Natural killer cell (primary cell): ENCODE results near the gene FAM210A. TPM values are rescaled to one million over a fixed set of nuclear protein-coding genes. Genes with fewer than 3 reads are reported as not detected.

Source experiments
- ATAC-seq, 3 donors: fragments of 150-1000 bp in 2 of 3; fragments of 200-7000 bp in 1 of 3; cut with Tn5 transposase; 1 replicate in 1 of 3; 2 replicates in 2 of 3; pipeline ENCODE4 v1.10.0; 2021; ENCODE audit warnings: mild to moderate bottlenecking in 2 of 3, moderate library complexity in 2 of 3
- DNase-seq, 2 donors: peaks; one replicate each; pipeline versions ENCODE4 v3.0.0 to v3.0.0-alpha.2; 2013 to 2021; ENCODE audit warnings: mixed read lengths in 1 of 2
- H3K27ac ChIP-seq: one replicate; pipeline ENCODE4 v1.5.1; 2013; ENCODE audit warnings: mild to moderate bottlenecking, low read length
- H3K27me3 ChIP-seq: one replicate; pipeline ENCODE4 v1.6.1; 2013; ENCODE audit warnings: low read length; ENCODE audit not compliant: control insufficient read depth, insufficient read depth
- H3K36me3 ChIP-seq: one replicate; pipeline ENCODE4 v1.6.1; 2013; ENCODE audit warnings: low read length; ENCODE audit not compliant: control insufficient read depth, insufficient read depth
- H3K4me1 ChIP-seq: one replicate; pipeline ENCODE4 v1.6.1; 2013; ENCODE audit warnings: low read length; ENCODE audit not compliant: control insufficient read depth, insufficient read depth
- H3K4me3 ChIP-seq: one replicate; pipeline ENCODE4 v1.5.1; 2013; ENCODE audit warnings: low read length
- H3K9me3 ChIP-seq: one replicate; pipeline ENCODE4 v1.6.1; 2013; ENCODE audit warnings: low read length; ENCODE audit not compliant: control insufficient read depth, insufficient read depth
- H3K27ac Mint-ChIP-seq, 2 donors: one replicate each; pipeline ENCODE4 v1.8.0; 2022; ENCODE audit warnings: mild to moderate bottlenecking in 2 of 2, mixed read lengths in 2 of 2, moderate library complexity in 1 of 2
- H3K27me3 Mint-ChIP-seq, 2 donors: one replicate each; pipeline ENCODE4 v1.8.0; 2022; ENCODE audit warnings: low read depth in 2 of 2, mixed read lengths in 2 of 2
- H3K36me3 Mint-ChIP-seq: one replicate; pipeline ENCODE4 v1.8.0; 2022; ENCODE audit warnings: mixed read lengths
- H3K4me1 Mint-ChIP-seq, 2 donors: one replicate each; pipeline ENCODE4 v1.8.0; 2022; ENCODE audit warnings: mixed read lengths in 2 of 2
- H3K4me3 Mint-ChIP-seq: one replicate; pipeline ENCODE4 v1.8.0; 2022; ENCODE audit warnings: mild to moderate bottlenecking, moderate library complexity, mixed read lengths
- H3K9me3 Mint-ChIP-seq, 2 donors: one replicate each; pipeline ENCODE4 v1.8.0; 2022; ENCODE audit warnings: mixed read lengths in 2 of 2
- WGBS: methylation state at CpG from one replicate; pipeline ENCODE4 v1.1.7; 2013; ENCODE audit warnings: missing lambda C conversion rate; ENCODE audit not compliant: insufficient coverage; 5-methylcytosine and 5-hydroxymethylcytosine counted together
- intact Hi-C: fragments of 100-400 bp; cut with micrococcal nuclease; formaldehyde crosslinking; loops from one replicate; pipeline ENCODE4 v1.14.2; 2022
- total RNA-seq, 4 donors: library from RNA; stranded (reverse); fragments of 120-200 nt in 1 of 4; gene quantifications; one replicate each; pipeline versions ENCODE4 v1.2.3 to v1.2.4, GENCODE V29; 2013 to 2022
- TF ChIP-seq, protein P1 (sequence below): fragments of 200-600 bp; IDR thresholded peaks from one replicate; pipeline ENCODE4 v1.8.0; 2022; ENCODE audit warnings: antibody characterized with exemption

Gene FAM210A
- total RNA-seq, 3 donors from 2014 or later (not counting 1 experiment from before 2014, with no cell fraction given), result 5.4 to 11.2 (median 9.2) TPM

DNA sequence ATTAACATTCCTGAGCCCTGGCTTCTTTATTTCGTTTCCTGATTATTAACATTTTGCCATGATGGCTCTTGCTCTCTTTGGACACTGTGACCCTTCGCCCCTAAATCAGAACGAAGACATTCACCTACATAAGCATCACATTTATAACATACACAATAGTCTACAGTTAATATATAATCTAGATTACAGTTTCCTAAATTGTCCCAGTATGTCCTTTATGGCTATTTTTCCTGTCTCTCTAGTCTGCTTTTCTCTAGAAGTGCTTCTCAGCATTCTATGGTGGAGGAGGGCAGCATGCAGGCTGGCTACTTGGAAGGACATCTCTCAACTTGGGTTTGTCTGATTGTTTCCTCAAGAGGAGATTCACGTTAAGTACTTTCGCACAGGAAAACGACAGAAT, 49.9 kb downstream of the FAM210A start:
- DNase-seq (no peak), ATAC-seq (no peak)
- Mint-ChIP-seq H3K27ac (no peak overlapping the region), H3K27me3 (no peaks in the 10 kb centered on the region), H3K4me1 (peaks cover 0 to 7% of the 10 kb centered on the region in 2 donors), H3K4me3 (no peak overlapping the region), H3K36me3 (no peaks in the 10 kb centered on the region), H3K9me3 (no peaks in the 10 kb centered on the region)
- intact Hi-C loops, result no loop called here
- WGBS, result 94% methylated on average over 6 of the region's 6 CpGs
- no peak overlapping the region for H3K27ac ChIP-seq
- peaks cover under 1% of the 10 kb centered on the region for H3K36me3 ChIP-seq
- H3K4me1 ChIP-seq, result no peaks in the 10 kb centered on the region
- no peaks in the 10 kb centered on the region for H3K9me3 ChIP-seq
- H3K4me3 ChIP-seq, result no peak overlapping the region
- no peaks in the 10 kb centered on the region for H3K27me3 ChIP-seq
- TF ChIP-seq, protein P1, sequence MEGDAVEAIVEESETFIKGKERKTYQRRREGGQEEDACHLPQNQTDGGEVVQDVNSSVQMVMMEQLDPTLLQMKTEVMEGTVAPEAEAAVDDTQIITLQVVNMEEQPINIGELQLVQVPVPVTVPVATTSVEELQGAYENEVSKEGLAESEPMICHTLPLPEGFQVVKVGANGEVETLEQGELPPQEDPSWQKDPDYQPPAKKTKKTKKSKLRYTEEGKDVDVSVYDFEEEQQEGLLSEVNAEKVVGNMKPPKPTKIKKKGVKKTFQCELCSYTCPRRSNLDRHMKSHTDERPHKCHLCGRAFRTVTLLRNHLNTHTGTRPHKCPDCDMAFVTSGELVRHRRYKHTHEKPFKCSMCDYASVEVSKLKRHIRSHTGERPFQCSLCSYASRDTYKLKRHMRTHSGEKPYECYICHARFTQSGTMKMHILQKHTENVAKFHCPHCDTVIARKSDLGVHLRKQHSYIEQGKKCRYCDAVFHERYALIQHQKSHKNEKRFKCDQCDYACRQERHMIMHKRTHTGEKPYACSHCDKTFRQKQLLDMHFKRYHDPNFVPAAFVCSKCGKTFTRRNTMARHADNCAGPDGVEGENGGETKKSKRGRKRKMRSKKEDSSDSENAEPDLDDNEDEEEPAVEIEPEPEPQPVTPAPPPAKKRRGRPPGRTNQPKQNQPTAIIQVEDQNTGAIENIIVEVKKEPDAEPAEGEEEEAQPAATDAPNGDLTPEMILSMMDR, result no peak

DNA sequence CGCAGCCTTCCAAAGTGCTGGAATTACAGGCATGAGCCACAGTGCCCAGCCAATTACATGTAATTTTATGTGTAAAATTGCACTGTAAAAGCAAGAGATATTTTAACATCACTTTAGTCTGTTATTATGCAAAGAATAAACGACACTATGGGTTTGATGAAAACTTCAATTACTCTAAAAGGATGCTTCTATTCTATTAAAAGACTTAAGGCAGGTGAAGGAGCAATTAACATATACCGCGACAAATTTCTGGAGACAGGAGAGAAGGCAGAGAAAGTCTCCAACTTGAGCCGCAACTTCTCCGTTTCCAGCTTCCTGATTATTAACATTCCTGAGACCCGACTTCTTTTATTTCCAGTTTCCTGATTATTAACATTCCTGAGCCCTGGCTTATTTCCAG, 53.7 kb downstream of the FAM210A start:
- no peaks in the 10 kb centered on the region for H3K36me3 ChIP-seq
- Mint-ChIP-seq H3K4me3 (no peak overlapping the region), H3K27ac (no peak overlapping the region), H3K4me1 (peaks cover 7% of the 10 kb centered on the region in 2 donors), H3K9me3 (no peaks in the 10 kb centered on the region), H3K27me3 (no peaks in the 10 kb centered on the region), H3K36me3 (no peaks in the 10 kb centered on the region)
- WGBS, result 98% methylated on average over 6 of the region's 7 CpGs
- ATAC-seq (no peak), DNase-seq (no peak)
- intact Hi-C loops, result no loop called here
- no peaks in the 10 kb centered on the region for H3K9me3 ChIP-seq
- no peak overlapping the region for H3K27ac ChIP-seq
- TF ChIP-seq, protein P1, result no peak
- H3K4me1 ChIP-seq, result no peaks in the 10 kb centered on the region
- H3K27me3 ChIP-seq, result no peaks in the 10 kb centered on the region
- H3K4me3 ChIP-seq, result no peak overlapping the region

DNA sequence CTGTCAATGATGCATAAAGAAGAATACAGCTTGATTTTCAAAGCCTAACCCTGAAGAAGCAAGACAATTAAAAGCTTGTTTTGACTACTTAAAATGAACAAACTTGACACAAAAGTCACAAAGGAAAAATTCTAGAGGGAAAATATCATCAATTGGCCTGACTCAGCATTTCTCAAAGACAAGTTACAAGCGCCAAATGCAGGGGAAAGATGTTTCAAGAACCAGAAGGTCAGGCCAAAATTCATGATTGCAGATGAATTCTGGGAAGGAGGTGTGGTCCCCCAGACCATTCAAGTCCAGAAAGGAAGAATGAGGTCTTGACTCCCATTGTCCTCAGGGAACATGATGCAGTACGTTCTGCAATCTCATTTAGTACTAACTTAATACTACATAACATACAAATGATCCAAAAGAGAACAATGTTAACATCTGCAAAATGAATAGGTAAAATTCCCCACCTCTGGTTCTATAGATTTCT, 64.5 kb downstream of the FAM210A start:
- TF ChIP-seq, protein P1, result no peak
- 96% methylated on average over 2 of the region's 2 CpGs for WGBS
- no peaks in the 10 kb centered on the region for H3K4me1 Mint-ChIP-seq

More for the DNA sequence above, 64.5 kb downstream of the FAM210A start:
- H3K9me3 ChIP-seq, result no peaks in the 10 kb centered on the region
- ATAC-seq (no peak), DNase-seq (no peak)
- intact Hi-C loops, result no loop called here
- H3K4me1 ChIP-seq, result no peaks in the 10 kb centered on the region
- H3K4me3 ChIP-seq, result no peak overlapping the region
- H3K27ac ChIP-seq, result no peak overlapping the region
- no peak overlapping the region for H3K4me3 Mint-ChIP-seq
- no peaks in the 10 kb centered on the region for H3K27me3 ChIP-seq
- H3K36me3 Mint-ChIP-seq, result peaks cover 6% of the 10 kb centered on the region
- peaks cover 9% of the 10 kb centered on the region for H3K36me3 ChIP-seq
- no peak overlapping the region for H3K27ac Mint-ChIP-seq
- H3K27me3 Mint-ChIP-seq, result no peaks in the 10 kb centered on the region
- H3K9me3 Mint-ChIP-seq, result no peaks in the 10 kb centered on the region
